GM21576 (cell line): Measurements from ENCODE around the gene VGLL2.
"Not testable (repeated sequence)": the region's sequence is repeated elsewhere in the genome, so short reads cannot be mapped to it uniquely, and the experiment has no call there.

Experiments
- ATAC-seq: cut with Tn5 transposase; IDR thresholded peaks from one replicate; pipeline ENCODE4 v1.9.1; 2021; ENCODE audit warnings: mild to moderate bottlenecking, moderate library complexity; ENCODE audit not compliant: unreplicated experiment

VGLL2 gene, protein sequence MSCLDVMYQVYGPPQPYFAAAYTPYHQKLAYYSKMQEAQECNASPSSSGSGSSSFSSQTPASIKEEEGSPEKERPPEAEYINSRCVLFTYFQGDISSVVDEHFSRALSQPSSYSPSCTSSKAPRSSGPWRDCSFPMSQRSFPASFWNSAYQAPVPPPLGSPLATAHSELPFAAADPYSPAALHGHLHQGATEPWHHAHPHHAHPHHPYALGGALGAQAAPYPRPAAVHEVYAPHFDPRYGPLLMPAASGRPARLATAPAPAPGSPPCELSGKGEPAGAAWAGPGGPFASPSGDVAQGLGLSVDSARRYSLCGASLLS

DNA sequence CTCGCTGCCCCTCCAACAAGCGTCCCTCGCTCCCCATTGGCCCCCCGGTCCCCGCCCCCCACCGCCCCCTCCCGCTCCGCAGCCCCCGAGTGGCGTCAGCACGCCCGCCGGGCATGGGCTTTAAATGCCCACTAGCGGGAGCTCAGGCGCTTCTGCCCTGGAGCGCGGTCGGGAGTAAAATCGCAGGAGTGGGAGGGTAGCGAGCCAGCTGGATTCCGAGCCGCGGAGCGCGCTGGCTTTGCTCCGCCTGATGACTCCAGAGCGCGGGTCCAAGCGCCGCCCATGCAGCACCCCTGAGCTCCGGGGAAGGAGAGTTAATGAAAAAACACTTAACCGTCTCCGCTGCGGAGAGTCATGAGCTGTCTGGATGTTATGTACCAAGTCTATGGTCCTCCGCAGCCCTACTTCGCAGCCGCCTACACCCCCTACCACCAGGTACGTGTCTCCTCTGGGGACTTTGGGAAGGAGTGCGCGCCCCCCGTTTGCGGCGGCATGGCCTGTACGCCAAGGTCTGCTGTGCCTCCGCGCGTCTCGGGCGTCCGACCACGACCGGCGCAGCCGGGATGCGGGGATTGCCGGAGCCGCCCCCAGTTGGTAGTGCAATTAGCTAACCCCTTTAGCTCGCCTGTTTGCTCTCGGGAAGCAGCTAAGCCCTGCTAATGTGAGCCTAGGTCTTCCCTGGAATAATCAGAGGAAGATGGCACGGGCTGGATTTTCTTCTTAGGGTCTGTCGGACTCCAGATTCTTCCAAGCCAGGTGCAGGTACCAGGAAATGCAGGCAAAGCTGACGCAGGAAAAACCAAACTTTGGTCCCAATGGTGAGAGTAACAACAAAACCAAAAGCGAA is at the start of gene VGLL2:
Gene VGLL2, plus strand, starts transcription at position 149 of the 847 bp plus-strand sequence. Its CDS starts 206 bp downstream, at position 355.
- no peak for ATAC-seq

DNA sequence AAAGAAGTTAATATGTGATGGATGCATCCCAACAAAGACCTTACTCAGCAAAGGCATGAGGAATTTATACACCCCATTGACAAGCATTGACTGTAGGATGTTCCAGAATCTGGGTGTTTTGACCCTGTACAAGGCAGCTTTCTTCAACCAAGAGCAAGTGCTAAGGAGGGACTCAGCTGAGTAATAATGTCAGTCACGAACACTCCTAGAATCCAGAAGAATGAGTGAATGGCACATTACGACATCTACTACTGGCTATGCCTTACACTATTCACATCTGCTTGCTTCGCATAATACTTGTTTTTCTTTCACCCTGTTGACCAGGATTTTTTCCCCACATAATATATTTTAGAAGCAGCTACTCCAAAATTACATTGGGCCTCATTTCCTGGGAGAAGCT is 42.5 kb upstream of the VGLL2 start:
- ATAC-seq, result no peak

DNA sequence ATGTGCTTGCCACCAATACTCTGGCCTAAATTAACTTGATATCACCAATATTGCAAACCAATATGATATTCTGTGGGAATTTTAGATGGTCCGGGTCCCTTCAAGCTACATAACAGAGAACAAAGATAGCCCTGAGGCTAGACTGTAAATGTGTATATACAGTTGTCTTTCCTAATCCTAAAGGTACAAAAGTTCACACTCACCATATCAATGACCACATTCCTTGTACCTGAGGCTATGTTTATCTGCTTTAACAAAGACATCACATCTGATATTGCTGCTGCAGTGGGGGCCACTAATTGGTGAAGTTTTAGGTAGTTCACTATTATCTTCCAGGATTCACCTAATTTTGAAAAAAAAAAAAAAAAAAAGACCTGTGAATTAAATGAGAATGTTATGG is 38.6 kb upstream of the VGLL2 start:
- no peak for ATAC-seq

DNA sequence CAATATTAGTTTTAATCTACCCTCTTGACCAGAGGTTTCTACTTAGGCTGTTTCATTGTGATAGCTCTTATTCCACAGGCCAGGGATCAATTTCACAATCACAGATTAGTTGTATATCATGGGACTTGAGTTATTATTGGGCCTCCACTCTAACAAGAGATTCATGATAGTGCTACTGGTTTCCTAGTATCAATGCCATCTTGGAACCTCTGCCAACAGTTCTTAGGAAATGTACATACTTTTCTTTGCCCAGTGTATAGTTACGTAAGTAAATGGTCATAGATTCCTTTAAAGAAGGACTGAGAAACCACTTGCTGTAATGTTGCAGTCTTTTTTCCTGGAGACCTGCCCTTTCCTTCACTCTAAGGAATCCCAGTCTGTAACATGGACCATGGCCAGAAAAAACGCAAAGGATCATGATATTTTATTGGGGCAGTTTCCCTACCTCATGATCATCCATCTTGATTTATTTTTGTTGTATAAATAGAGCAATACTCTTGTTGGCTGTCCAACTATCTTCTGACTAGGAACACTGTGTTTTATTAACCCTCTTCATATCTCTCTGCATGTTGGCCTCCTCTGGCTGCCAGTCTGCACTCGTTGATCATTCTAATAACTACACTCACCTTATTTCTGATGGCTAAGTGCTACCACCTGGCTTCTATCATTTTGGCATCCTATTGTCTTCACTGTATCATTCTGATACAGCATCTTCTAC is 38.0 kb upstream of the VGLL2 start:
- ATAC-seq, result no peak

DNA sequence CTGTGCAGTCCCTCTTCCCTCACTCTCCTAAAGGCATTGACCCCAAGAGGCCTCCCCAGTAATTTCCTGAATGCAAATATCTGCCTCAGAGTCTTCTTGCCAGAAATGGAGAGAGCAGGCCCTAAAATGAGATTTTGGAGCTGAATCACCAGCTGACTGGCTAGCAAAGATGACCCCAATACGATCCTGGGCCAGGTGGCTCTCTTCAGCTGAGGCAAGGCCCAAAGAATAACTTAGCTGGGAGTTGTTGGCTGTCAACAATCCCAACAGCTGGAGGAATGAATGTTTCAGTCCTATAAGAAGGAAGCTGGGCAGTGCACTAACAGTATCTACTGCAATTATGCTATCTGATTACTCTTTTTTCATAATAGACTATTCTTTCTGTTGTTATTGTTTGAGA is 37.2 kb upstream of the VGLL2 start:
- no peak for ATAC-seq

DNA sequence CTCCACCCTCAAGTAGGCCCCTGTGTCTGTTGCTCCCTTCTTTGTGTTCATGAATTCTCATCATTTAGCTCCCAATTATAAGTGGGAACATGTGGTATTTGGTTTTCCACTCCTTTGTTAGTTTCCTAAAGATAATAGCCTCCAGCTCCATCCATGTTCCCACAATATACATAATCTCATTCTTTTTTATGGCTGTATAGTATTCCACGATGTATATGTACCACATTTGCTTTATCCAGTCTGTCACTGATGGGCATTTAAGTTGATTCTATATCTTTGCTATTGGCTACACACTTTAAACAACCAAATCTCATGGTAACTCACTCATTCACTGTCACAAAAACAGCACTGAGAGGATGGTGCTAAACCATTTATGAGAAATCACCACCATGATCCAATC is 35.5 kb upstream of the VGLL2 start:
- ATAC-seq, result no peak

DNA sequence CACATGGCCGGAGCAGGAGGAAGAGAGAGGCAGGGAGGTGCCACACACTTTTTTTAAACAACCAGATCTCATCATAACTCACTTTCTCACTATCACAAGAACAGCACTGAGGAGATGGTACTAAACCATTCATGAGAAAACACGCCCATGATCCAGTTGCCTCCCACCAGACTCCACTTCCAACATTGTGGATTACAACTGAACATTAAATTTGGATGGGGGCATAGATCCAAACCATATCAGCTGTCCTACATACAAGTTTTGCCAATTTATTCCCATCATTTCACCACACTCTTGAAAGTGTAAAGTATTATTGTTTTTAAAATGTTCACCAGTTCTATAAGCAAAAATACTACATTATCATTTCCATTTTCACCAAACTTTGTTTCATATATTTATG is 33.9 kb upstream of the VGLL2 start:
- ATAC-seq, result no peak

DNA sequence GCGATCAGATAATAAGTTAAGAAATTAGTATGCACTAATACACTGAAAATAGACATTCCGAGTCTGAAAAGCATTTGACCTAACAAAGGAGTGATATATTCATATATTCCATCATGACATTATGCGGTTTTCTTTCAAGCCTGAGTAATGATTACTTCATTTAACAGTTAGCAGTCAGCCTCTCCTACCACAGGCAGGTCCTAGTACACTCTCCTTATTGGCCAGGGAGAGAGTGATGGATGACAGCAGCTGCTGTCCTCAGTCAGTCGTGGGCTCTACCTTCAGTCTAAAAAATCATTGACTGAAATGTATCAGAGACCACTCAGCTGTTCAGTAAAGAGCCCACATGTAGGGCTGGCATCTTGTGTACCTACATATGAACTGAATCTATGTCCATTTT is 33.2 kb upstream of the VGLL2 start:
- ATAC-seq, result no peak

DNA sequence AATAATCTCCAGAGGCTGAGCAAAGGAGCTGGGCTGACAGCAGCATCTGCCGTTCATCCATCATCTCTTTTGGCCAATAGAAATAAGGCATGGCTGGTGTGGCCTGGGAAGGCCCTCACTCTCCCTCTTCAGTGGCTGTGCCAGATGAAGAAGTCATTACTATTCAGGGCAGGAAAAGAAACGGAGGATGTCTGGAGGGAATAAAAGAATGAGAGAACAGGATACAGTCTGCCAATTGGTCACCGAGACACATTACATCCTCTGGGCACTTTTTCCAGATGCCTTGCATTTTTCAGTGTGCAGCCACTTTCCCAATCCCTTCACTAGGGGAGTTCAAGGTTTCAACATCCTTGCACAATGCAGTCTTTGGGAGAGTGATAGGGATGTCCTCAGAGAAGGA is 32.2 kb upstream of the VGLL2 start:
- ATAC-seq, result no peak

DNA sequence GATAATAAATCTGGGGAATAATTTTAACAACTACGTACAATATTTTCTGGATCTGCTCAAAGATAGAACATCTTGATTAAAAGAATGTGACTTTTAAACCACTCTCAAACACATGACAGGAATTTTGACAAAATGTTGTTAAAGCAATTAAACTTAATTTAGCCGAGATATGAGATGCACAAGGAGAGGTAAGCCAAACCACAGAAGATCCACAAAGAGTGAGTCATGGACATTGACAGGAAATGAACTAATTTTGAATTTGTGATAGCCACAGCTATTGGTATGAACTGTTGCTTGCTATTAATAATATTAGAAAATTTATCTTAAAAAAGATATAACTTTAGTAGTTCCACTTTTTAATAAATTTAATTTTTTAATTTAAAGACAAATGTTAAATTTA is 27.8 kb upstream of the VGLL2 start:
- no peak for ATAC-seq

DNA sequence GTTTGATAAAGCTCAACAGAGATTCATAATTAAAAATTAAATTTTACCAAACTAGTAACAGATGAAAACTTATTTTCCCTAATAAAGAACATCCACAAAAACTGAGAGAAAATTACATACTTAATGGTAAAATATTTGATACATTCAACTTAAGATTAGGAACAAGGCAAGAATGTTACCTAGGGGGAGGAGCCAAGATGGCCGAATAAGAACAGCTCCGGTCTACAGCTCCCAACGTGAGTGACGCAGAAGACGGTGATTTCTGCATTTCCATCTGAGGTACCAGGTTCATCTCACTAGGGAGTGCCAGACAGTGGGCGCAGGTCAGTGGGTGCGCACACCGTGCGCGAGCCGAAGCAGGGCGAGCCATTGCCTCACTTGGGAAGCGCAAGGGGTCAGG is 20.8 kb upstream of the VGLL2 start:
- ATAC-seq, result not testable (repeated sequence)

DNA sequence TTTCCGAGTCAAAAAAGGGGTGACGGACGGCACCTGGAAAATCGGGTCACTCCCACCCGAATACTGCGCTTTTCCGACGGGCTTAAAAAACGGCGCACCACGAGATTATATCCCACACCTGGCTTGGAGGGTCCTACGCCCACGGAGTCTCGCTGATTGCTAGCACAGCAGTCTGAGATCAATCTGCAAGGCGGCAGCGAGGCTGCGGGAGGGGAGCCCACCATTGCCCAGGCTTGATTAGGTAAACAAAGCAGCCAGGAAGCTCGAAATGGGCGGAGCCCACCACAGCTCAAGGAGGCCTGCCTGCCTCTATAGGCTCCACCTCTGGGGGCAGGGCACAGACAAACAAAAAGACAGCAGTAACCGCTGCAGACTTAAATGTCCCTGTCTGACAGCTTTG is 20.4 kb upstream of the VGLL2 start:
- ATAC-seq, result not testable (repeated sequence)

DNA sequence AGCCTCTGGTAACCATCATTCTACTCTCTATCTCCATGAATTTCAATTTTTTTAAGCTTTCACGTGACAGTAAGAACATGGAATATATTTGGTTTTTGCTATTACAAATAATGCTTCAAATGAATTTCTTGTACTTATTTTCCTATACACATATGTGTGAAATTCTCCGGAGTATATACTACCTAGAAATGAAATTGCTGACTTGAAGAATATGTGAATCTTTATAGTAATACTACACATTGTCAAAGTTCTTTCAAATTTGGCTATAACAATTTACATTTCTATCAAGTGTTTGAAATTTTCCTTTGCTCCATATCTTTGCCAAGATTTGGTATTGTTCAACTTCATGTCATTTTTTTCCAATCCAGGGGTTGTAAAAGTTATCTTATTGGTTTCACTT is 11.6 kb upstream of the VGLL2 start:
- no peak for ATAC-seq

DNA sequence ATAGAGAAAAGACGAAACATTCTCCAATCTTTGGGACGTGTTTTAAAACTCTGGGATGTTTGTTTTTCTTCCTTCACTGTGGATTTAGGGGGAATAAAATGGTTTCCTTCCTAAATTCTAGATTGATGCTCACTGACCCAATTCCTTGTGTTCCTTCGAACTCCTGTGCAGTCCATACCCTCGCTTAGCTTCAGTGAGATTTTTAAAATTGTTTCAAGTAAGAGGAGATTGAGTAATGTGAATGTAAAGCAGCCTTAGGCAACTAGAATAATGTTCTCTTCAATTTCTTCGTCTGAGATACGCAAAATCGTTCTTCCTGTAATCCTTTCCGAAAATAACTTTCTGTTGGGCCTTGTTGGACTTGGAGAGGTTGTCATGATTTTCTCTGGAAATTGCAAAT is 2.6 kb upstream of the VGLL2 start:
- no peak for ATAC-seq

DNA sequence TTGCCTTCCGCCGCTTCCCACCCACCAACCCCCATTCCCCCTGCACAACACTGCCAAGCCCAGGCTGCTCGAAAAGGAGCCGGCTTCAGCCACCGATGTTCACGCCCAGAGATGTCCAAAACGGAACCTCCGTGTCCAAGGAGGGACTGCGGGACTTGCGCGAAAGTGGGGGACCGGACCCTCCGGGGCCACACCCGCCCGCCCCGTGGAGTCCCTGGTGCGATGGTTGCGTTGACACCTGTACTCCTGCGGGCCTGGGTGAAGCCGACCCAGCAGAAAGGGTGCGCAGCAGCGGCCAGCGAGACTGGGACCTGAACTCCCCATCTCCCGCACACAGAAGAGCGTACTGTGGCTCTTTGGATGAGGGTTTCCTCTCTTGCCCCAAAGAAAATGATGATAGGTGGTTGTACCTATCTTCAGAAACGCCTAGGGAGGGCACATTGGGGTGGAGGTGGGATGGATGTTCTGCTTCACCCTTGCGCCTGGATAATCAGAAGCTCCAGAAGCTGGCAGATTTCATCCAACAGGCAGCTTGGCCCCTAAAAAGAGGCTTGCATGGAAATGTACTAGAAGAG is 1.9 kb upstream of the VGLL2 start:
- ATAC-seq, result no peak

DNA sequence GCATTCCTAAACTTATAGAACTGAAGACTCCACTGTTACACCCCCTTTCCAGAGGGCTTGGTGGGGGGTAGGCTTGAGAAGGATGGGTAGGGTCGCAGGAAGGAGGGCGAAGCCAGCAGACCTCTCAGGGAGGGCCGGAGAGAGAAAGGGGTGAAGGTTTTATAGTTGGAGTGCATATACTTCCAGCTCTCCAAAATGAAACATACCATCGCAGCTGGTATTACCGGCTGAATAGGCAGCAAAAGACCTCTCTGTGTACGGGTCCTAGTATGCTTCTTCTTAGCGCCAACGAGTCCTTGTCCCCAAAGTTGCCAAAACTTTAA is 1.0 kb upstream of the VGLL2 start:
- ATAC-seq, result no peak

DNA sequence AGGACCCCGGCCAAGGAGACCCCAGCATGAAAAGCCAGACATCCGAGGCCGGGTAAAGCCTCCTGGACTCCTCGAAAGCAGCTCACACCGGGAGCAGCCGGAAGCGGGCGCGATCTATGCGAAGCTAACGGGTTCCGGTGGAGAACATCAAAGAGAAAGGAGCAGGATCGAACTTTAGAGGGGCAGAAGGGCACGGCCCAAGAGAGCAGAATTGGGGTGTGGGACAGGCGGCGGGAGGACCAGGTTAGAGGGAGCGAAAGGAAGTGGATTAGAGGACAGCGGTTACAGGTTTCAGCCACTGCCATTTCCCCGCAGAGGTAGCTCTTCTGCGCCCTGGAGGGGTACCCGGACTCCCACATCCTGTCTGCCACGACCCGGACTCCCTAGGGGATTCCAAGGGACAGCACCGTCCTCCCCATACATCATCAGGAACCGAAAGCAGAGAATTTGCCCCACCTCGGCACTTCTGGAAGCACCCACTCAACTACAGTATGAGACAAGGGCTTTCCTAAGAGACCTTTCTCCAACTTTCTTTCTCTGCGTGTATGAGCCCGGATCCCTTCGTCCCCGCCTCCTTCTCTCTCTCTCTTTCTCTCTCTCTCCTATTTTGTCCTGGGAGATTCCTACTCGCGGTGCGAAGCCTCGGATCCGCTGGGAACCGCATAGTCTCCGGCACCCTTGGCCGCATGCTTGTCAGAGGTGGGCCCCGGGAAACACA is 507 bp upstream of the VGLL2 start:
- no peak for ATAC-seq

DNA sequence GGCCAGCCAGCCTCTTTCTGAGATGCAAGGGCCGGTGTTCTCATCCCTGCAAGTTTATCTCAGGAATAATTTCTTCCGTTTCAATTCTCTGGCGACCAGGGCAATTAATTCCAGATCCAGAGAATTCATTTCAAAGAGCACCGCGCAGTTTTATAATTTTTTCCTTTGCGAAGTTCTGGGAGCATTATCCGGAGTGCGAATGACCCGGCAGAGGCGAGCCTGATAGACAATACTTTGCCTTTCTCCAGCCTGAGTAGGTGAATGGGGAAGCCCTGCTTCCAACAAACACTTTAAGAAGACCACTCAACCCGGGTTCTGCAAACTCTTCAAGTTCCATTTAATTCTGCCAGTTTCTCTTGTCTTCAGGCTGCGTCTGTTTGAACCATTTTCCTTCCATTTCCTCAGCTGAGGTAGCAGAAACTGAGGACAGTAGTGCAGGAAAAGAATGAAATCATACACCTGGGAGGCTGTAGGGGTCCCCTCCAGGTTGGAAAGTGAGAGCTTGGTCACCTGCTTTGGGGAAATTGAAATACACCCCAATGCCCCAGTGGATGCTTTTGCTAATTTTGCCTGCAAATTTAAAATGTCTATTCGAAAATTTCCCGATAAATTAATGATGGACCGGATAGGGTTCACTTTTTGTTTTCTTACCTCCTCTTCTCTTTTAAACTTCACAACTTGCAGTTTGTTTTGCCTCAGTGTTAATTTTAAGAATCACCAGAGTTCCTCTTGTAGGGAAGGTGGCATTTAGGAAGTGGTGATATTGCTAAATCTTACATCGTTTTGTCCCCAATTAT is 1.1 kb downstream of the VGLL2 start:
- no peak for ATAC-seq

DNA sequence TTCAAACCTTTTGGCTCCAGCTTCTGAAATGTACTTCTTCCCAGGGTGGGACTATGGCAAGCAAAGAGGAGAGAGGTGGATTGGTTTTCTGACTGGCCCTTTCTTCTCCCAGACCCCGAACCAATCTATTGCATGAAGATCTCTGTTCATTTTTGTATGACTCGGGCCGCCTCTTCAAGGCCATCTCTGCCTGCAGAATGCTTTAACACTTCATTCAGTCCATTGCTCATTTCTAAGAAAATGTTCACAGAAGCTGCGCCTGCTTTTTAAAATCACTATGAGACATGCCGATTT is 1.6 kb downstream of the VGLL2 start:
- no peak for ATAC-seq

DNA sequence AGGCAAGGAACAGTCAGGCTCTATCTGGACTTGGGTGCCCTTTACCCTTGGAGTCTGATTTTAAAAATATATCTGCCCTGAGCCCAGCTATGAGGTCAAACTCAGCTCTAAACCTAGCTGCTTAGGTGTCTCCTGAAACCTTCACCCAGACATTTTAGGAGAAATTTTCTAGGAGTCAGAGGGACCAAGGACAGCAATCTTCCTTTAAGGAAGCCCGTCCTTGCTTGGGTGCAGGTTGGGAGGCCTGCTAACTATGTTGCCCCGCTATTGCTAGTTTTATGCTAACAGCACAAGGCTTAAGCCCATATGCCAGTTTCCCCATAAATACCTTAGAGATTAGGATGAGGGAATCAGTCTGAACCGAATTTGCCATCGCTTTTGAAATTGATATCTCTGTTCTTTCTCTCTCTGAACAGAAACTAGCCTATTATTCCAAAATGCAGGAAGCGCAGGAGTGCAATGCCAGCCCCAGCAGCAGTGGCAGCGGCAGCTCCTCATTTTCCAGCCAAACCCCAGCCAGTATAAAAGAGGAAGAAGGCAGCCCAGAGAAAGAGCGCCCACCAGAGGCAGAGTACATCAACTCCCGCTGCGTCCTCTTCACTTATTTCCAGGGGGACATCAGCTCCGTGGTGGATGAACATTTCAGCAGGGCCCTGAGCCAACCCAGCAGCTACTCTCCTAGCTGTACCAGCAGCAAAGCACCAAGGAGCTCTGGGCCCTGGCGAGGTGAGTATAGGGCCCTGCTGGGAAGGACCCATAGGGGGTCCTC is 2.6 kb downstream of the VGLL2 start:
- no peak for ATAC-seq
